ENCODE results near the gene NCAM1.

Gene NCAM1

DNA sequence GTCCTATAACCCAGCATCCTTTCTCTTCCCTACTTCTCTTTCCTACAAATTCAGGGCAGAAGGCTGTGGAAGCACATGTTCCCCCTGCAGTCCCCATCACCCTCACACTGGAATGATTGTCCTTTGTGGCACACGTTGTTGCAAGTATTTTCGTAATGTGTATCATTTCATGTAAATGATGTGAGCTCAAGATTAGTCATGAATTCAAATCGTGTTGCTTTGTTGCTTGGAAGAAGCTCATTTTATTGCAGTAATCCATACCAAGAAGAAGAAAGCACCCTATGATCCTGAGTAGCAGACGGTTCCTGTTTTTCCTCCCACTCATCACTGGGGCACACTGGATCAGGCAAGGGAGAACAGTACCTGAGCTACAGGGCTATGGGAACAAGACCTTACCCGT, 173.4 kb downstream of the NCAM1 start:
- DNase-seq, result no peak

- DNase-seq, result no peak
Measured at GRCh38 chr11:113137713-113138529, 176.7 kb downstream of the NCAM1 start.

DNA sequence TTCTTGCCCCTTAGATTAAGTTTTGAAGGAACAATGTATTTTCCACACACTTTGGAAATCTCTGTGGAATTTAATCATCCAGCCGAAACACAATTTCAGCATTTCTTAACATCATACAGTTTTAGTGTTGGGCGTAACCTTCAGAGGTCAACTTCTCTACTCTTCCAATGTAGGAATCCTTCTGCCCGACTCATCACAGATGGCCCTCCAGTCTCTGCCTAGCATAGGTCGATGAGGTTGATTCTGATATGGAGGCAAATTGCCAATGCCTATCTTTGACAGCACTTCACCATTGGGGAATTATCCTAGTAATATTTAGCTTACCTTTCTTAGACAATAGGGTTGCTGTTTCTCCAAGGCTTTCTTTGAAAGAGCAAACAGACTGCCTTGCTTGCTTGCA, 177.5 kb downstream of the NCAM1 start:
- no peak for DNase-seq

- DNase-seq, result no peak
Measured at GRCh38 chr11:113141010-113141409, 179.8 kb downstream of the NCAM1 start.

- DNase-seq, result no peak
Measured at GRCh38 chr11:113142508-113142907, 181.3 kb downstream of the NCAM1 start.

DNA sequence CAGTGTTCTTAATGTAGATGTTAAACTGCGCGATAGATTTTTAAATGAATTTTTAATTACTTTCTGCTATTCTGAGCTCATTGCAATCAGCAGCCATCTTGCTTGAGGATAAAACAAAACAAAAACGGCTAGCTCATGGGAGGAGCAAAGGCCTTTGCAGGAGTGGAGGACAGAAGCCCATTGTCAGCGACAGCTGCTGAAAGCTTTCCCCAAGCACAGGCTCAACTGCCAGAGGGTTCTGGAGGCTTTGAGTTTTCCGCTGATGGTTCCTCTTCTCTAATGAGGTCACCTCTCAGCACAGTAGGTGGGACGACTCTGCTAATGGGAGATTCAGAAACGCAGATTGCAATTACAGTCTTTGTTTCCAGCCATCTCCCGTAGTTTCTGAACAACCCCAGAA, 186.0 kb downstream of the NCAM1 start:
- DNase-seq, result no peak

DNA sequence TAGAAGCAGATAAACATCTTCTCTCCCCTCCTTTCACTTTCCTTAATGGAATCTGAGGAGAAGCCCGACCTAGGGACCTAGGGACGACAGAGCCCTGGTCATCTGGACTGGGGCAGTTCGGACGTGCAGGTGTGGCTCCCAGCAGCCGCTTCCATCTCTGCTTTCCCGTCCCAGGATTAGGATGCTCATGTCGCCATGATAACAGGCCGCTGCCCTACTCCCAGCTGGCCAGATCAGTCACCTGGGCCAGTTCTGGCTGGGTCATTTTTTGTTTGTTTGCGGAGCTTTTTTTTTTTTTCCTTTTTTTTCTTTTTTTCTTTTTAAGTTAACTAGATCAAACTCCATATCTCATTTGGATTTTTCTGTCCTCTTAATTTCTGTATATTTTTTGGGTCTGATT, 186.9 kb downstream of the NCAM1 start:
- no peak for DNase-seq

- no peak for DNase-seq
Measured at GRCh38 chr11:113148652-113149051, 187.4 kb downstream of the NCAM1 start.

DNA sequence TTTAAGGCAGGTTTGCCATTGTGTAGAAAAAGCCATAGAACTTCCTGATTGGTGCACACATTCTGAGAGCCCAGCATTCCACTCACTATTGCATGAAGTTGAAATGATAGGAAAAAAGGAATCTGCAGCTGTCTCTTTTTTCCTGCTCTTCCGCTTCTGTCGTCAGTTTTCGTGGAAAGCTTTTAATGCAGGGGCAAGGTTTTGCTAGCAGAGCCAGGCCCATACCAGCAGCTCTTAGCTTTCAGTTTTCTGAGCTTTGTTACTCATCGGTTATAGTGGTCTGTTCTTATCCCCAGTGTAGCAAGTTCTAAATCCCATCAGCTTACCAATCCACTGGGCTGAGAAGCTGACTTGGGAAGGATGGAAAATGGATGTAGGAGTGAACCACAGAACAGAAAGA, 190.3 kb downstream of the NCAM1 start:
- no peak for DNase-seq

DNA sequence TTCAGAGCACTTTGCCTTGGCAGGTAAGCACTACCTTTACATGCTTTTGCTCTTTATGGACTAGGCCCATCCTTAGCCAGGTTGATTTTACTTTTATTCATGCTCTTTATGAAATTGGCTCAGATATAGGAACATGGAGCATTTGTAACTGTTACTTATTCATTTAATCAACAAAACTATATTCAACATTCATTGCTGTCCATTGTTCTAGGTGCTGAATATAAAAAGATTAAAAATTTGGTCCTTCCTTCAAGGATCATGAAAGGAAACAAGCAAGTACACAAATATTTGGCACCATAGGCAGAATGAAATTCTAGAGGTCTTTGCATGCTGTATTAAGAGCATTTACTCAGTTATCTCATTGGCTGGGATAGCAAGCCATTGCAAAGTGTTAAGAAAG, 191.3 kb downstream of the NCAM1 start:
- no peak for DNase-seq

DNA sequence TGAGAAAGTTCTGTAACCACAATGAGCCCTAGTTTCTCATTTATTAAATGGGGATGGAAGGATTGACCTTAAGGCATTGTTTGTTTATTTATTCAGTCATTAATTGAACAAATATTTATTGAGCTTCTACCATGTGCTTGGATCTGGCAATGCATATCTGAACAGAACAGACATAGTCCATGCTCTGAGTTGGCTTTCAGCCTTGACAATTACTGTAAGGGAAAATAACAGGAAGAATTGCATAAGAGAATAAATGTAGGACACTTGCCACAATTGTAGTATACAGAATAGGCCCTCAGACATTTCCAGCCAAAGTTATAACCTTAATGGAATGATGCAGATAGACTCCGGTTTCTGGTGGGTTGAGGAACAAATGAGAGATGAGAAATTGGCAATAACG, 192.6 kb downstream of the NCAM1 start:
- no peak for DNase-seq

DNA sequence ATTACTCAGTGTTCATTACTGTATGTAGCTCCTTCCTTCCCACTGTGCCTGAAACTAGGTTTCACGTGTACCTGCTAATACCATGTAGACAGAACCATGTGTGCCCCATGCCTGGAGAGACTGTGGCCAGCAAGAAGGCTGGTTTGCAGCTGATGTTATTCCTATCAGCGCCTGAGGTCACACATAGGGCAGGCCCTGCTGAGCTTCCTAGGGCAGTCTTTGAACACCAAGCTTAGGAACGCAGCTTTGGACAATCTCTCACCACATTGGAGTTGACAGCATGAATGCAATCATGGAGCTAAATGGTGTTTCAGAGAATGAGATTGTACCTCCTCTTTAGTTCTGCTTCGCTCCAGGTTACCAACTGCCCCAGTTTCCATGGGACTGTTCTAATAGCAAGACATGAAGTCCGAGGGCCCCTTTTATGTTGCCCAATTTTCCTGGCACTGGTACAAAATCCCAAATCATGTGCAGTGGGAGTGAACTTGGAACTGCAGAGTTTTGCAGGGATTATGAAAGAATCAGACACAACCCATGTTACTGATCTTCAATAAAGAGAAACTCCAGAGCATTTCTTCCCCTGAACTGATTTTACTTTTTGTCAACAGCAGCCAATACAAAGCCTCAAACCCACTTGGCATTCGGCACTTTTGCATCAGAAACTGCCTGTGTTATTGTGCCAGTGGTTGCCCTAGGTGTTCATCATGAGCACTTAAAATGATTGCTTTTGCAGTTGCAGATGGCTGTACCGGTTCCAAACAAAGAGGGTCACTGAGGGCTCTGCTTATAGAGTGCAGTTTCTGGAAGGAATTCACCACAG, 199.0 kb downstream of the NCAM1 start:
- DNase-seq, result no peak

GRCh38 chr11:113160808-113161124, 199.5 kb downstream of the NCAM1 start:
- DNase-seq, result no peak

GRCh38 chr11:113161711-113162591, 200.7 kb downstream of the NCAM1 start:
- no peak for DNase-seq

GRCh38 chr11:113162592-113162962, 201.4 kb downstream of the NCAM1 start:
- no peak for DNase-seq

GRCh38 chr11:113163291-113164030, 202.2 kb downstream of the NCAM1 start:
- DNase-seq, result no peak

- no peak for DNase-seq
Measured at GRCh38 chr11:113166280-113166679, 205.1 kb downstream of the NCAM1 start.

GRCh38 chr11:113167599-113167998, 206.4 kb downstream of the NCAM1 start:
- no peak for DNase-seq

GRCh38 chr11:113168354-113169342, 207.4 kb downstream of the NCAM1 start:
- no peak for DNase-seq

DNA sequence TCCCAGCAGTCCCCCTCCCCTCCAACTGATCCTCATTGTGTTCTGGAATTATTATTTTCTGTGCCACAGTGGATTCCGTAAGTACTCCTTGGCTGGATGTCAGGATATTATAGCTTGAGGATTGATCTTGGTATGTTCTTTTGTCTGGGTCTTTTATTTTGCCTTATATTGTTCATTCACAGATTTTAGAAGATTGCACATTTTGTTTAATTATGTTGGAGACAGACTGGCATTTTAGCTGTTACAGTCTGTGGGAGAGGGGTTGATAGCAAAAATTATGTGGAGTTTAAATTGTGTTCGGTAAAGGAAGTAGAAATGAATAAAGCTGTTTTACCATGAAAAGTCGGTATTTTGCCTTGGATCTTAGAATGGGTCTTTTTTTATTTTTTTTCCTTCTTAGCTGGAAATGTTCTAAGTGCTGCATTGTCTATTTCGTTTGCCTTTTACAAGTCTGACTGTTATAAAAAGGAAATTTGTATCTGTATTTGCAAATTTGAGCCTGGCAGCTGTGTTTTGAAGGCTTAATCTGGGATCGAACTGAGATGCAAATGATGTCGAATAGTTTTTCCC, 211.2 kb downstream of the NCAM1 start:
- DNase-seq, result no peak

GRCh38 chr11:113173126-113173525, 211.9 kb downstream of the NCAM1 start:
- no peak for DNase-seq

Measured in activated CD4-positive, alpha-beta T cell treated with anti-CD3 and anti-CD28 coated beads, Interleukin-2, amount 50 U/mL, for 1 hour (primary cell).